HepG2 (cell line): ENCODE data around the gene NADK2. TPM values are rescaled to one million over a fixed set of nuclear protein-coding genes. Genes with fewer than 3 reads are reported as not detected.

Experiments
- ATAC-seq: fragments of 200-7000 bp; cut with Tn5 transposase; 3 replicates; pipeline ENCODE4 v1.9.1; 2020; ENCODE audit warnings: mild to moderate bottlenecking, moderate library complexity
- BruUV-seq: library from RNA; stranded (reverse); fragments of 400-500 nt; replicated peaks from 2 replicates; lab custom pipeline; 2021; lab: Mats Ljungman, UMichigan
- CTCF ChIA-PET: fragments of 300-600 bp; formaldehyde crosslinking; extraction: SDS; loops from one replicate; lab custom pipeline; 2021; ENCODE audit warnings: low total read pairs, inconsistent platforms, low intra/inter-chr PET ratio; lab: Yijun Ruan, JAX
- POLR2A ChIA-PET: fragments of 350-600 bp; sonication (Branson Sonifier 250); formaldehyde crosslinking; loops from one replicate; lab custom pipeline; 2020; ENCODE audit warnings: antibody characterized with exemption, inconsistent platforms; lab: Yijun Ruan, JAX
- DNase-seq: peaks from one replicate; pipeline ENCODE4 v3.0.0-alpha.2; 2015; ENCODE audit warnings: low spot score
- FAIRE-seq: peaks from 3 replicates; lab custom pipeline; 2011; peaks lifted over from hg19 to GRCh38; lab: Jason Lieb, UNC
- H2AFZ ChIP-seq: one replicate; pipeline ENCODE4 v1.6.1; 2011; ENCODE audit warnings: low read length, inconsistent platforms
- H3K27ac ChIP-seq: fragments of 300-600 bp; 3 replicates; pipeline ENCODE4 v1.8.0; 2011; ENCODE audit warnings: mixed run types, mild to moderate bottlenecking, mixed read lengths, low read length, inconsistent platforms; ENCODE audit not compliant: insufficient read depth; ENCODE audit errors: extremely low read length
- H3K27me3 ChIP-seq, 2 experiments: fragments of 200-600 bp in 1 of 2; 2 replicates in 1 of 2; 3 replicates in 1 of 2; pipeline versions ENCODE4 v1.6.0 to v1.8.0; 2011; ENCODE audit warnings: low read length in 2 of 2, mild to moderate bottlenecking in 2 of 2, moderate library complexity in 2 of 2, inconsistent platforms in 1 of 2; ENCODE audit not compliant: insufficient read depth in 2 of 2, control insufficient read depth in 1 of 2
- H3K36me3 ChIP-seq, 2 experiments: fragments of 200-600 bp in 1 of 2; replicated peaks in 1 of 2; 2 replicates in 1 of 2; 3 replicates in 1 of 2; pipeline versions ENCODE4 v1.5.1 to v1.8.0; 2011; ENCODE audit warnings: low read length in 2 of 2, inconsistent platforms in 1 of 2; ENCODE audit not compliant: insufficient read depth in 2 of 2, control insufficient read depth in 1 of 2
- H3K4me1 ChIP-seq: 2 replicates; pipeline ENCODE4 v1.5.1; 2012; ENCODE audit warnings: low read length, inconsistent platforms; ENCODE audit not compliant: insufficient read depth
- H3K4me2 ChIP-seq: 2 replicates; pipeline ENCODE4 v1.6.0; 2011; ENCODE audit warnings: low read depth, low read length, inconsistent platforms
- H3K4me3 ChIP-seq, 3 experiments: fragments of 200-600 bp in 1 of 3; sonication (generic), shearing (Covaris generic) in 1 of 3; replicated peaks in 1 of 3; 2 replicates each; pipeline ENCODE4 v1.5.1; 2011 to 2016; ENCODE audit warnings: low read length in 3 of 3, inconsistent platforms in 2 of 3, low read depth in 2 of 3, mild to moderate bottlenecking in 2 of 3, control low read depth in 1 of 3, mixed read lengths in 1 of 3; ENCODE audit not compliant: insufficient read depth in 1 of 3
- H3K79me2 ChIP-seq: one replicate; pipeline ENCODE4 v1.6.1; 2011; ENCODE audit warnings: low read length, inconsistent platforms; ENCODE audit not compliant: insufficient read depth
- H3K9ac ChIP-seq: 2 replicates; pipeline ENCODE4 v1.6.0; 2011; ENCODE audit warnings: mild to moderate bottlenecking, low read depth, low read length, inconsistent platforms; ENCODE audit not compliant: insufficient read depth
- H3K9me3 ChIP-seq: 2 replicates; pipeline ENCODE4 v1.5.1; 2012; ENCODE audit warnings: mild to moderate bottlenecking, low read length
- H4K20me1 ChIP-seq: 2 replicates; pipeline ENCODE4 v1.6.0; 2011; ENCODE audit warnings: inconsistent platforms, mild to moderate bottlenecking, low read length, moderate library complexity; ENCODE audit not compliant: insufficient read depth
- FUBP1 ChIP-seq: sonication (generic); formaldehyde crosslinking; IDR thresholded peaks from 2 replicates; pipeline ENCODE4 v1.5.1; 2020; ENCODE audit warnings: missing genetic modification reagents, mild to moderate bottlenecking, borderline replicate concordance
- GZF1 ChIP-seq: sonication (generic); formaldehyde crosslinking; IDR thresholded peaks from 2 replicates; pipeline ENCODE4 v1.5.1; 2020; ENCODE audit warnings: mild to moderate bottlenecking, missing genetic modification reagents
- HES4 ChIP-seq: sonication (generic); formaldehyde crosslinking; IDR thresholded peaks from 2 replicates; pipeline ENCODE4 v1.9.0; 2021; ENCODE audit warnings: mild to moderate bottlenecking, missing genetic modification reagents, borderline replicate concordance
- NFATC3 ChIP-seq: sonication (generic); formaldehyde crosslinking; IDR thresholded peaks from 2 replicates; pipeline ENCODE4 v1.5.1; 2020; ENCODE audit warnings: mild to moderate bottlenecking, missing genetic modification reagents
- PCBP2 ChIP-seq: fragments of 200-400 bp; formaldehyde crosslinking; optimal IDR thresholded peaks from 2 replicates; pipeline ENCODE3; 2018; ENCODE audit warnings: low read length, low read depth; ENCODE audit not compliant: poor library complexity, severe bottlenecking
- ZNF710 ChIP-seq: sonication (generic); formaldehyde crosslinking; IDR thresholded peaks from 2 replicates; pipeline ENCODE4 v1.5.0; 2020; ENCODE audit warnings: mild to moderate bottlenecking, missing genetic modification reagents, borderline replicate concordance
- ZNF777 ChIP-seq: sonication (generic); formaldehyde crosslinking; IDR thresholded peaks from 2 replicates; pipeline ENCODE4 v1.4.0; 2020; ENCODE audit warnings: missing genetic modification reagents
- WGBS: methylation state at CpG from one replicate; pipeline ENCODE4 v1.1.6; 2017; ENCODE audit warnings: low lambda C conversion rate; 5-methylcytosine and 5-hydroxymethylcytosine counted together
- in situ Hi-C: cut with HindIII; loops from 2 replicates; pipeline ENCODE4 v1.10.0; 2017; ENCODE audit warnings: low pct_unique_long_range_greater_than_20kb; ENCODE audit not compliant: extremely low pct_ligation_motif_present
- intact Hi-C: fragments of 100-400 bp; cut with micrococcal nuclease; formaldehyde crosslinking; loops from one replicate; pipeline ENCODE4 v1.10.0; 2022; ENCODE audit not compliant: unreplicated experiment
- polyA plus RNA-seq, 8 experiments: library from polyadenylated mRNA; depleted of rRNA in 3 of 8; stranded (reverse) in 7 of 8; unstranded in 1 of 8; fragments of >200 nt; fragmentation: Illumina TruSeq in 4 of 8; extraction: Trizol in 4 of 8; gene quantifications; 2 replicates each; pipeline versions ENCODE4 v1.2.1 to v1.2.3, GENCODE V29; 2011 to 2016; ENCODE audit warnings: low read depth in 4 of 8, missing spikeins in 1 of 8, mixed read lengths in 1 of 8; ENCODE audit not compliant: insufficient read depth in 1 of 8
- total RNA-seq, 5 experiments: library from RNA; depleted of rRNA; stranded (reverse); fragments of >200 nt; fragmentation: Illumina TruSeq; extraction: Trizol; gene quantifications; 2 replicates each; pipeline ENCODE4 v1.2.3, GENCODE V29; 2016; ENCODE audit warnings: low read depth in 1 of 5

The NADK2 gene
- total and polyA plus RNA-seq, 2 of the 13 experiments (the other 11 are each of a cell fraction or from before 2014, with no cell fraction given) = 13.9 to 71.4 TPM

- no peak for TF ChIP-seq FUBP1 (CRISPR knock-in tag)
Observed at GRCh38 chr5:36217567-36217966, 24.2 kb downstream of the NADK2 start (continued).

GRCh38 chr5:36215910-36216309 is 25.8 kb downstream of the NADK2 start:
- no peak for DNase-seq
- TF ChIP-seq PCBP2 (no peak), NFATC3 (CRISPR knock-in tag) (no peak), ZNF710 (CRISPR knock-in tag) (no peak), GZF1 (CRISPR knock-in tag) (no peak), HES4 (CRISPR knock-in tag) (no peak), ZNF777 (CRISPR knock-in tag) (no peak)
- no peaks in the 10 kb centered on the region; the same call in 1 of the 2 replicates for H4K20me1 ChIP-seq
- 95% methylated on average over 2 of the region's 2 CpGs for WGBS
- ChIA-PET POLR2A (no interaction called here), CTCF (interaction anchor here (2.6 kb wide), 1 partner anchor 89 kb away, joined by 7 read pairs; no protein-coding TSS in a partner anchor)
- H3K9me3 ChIP-seq = no peaks in the 10 kb centered on the region
- H2AFZ ChIP-seq = no peak overlapping the region
- H3K4me2 ChIP-seq = no peak overlapping the region
- BruUV-seq = no TSS peak
- H3K9ac ChIP-seq = no peak overlapping the region
- no peak overlapping the region for H3K4me3 ChIP-seq
- intact Hi-C loops (loop anchor here (2.0 kb wide), 1 partner anchor 49 kb away; no protein-coding TSS in a partner anchor), in situ Hi-C loops (no loop called here)
- ATAC-seq = no peak
- no peaks in the 10 kb centered on the region for H3K27me3 ChIP-seq
- no peaks in the 10 kb centered on the region for H3K79me2 ChIP-seq
- H3K27ac ChIP-seq = no peak overlapping the region
- no peak for FAIRE-seq
- H3K36me3 ChIP-seq = peaks cover 9 to 61% of the 10 kb centered on the region in 2 experiments
- H3K4me1 ChIP-seq = no peaks in the 10 kb centered on the region
